ENCODE measurements around the gene AHDC1. TPM values are rescaled to one million over a fixed set of nuclear protein-coding genes. Genes with fewer than 3 reads are reported as not detected.

Gene AHDC1
- total and polyA plus RNA-seq, 2 of the 13 experiments (the other 11 are each of a cell fraction or from before 2014, with no cell fraction given) = 1.0 to 2.7 TPM

DNA sequence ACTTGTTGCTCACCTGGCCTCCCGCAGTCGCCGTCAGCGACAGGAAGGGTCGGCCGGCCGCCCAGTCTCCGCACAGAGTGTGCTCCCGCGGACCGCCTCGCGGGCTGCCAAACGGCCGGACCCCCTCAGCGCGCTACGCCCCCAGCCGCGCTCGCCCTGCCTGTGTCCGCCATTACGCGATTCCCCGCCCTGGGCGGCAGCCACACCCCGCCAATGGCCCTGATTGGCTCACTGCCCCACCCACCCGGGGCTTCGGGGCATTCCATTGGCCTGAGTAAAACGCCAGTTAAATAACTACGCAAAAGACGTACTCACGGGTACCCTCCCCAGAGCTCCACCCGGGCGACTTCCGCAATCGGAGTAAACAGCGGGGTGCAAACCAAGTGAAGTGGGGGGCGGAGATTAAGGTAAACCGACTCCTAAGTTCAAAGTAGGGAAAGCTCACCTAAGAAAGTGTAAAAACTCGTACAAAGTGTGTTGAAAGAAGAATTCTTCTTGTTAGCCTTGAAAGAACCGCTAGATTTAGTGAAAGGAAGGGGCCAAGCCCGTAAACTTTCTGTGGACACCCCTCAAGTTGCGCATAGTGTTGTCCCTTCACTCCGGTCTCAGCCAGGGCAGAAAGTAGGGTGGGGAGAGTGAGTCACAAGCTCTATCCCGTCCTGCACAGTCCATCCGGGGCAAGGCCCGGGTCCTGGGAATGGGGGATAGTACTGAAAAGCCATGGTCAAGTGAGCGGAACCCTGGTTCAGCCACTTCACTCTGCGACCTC lies 113.8 kb downstream of the AHDC1 start, which contains the start of gene WASF2 (continued):
- peak; percentile 24; the same call in 1 of the 2 replicates for TF ChIP-seq KDM5A (IDR thresholded peaks at IDR 0.05; ENCODE audit: borderline replicate concordance, low read length)
- TF ChIP-seq CAMTA2 (CRISPR knock-in tag; IDR thresholded peaks at IDR 0.05; ENCODE audit: borderline replicate concordance) = no peak
- TF ChIP-seq RFX1 (IDR thresholded peaks at IDR 0.05) = no peak
- peak; percentile 51 for TF ChIP-seq GATAD1 (CRISPR knock-in tag; IDR thresholded peaks at IDR 0.05)
- TF ChIP-seq ZNF782 (CRISPR knock-in tag; IDR thresholded peaks at IDR 0.05; ENCODE audit: borderline replicate concordance) = no peak
- peak; percentile 75 for TF ChIP-seq ZMYM4 (CRISPR knock-in tag; IDR thresholded peaks at IDR 0.05)
- peak; percentile 71 for TF ChIP-seq CREB1 (IDR thresholded peaks at IDR 0.05)
- peak; percentile 92 for TF ChIP-seq CREB1 (CRISPR knock-in tag; IDR thresholded peaks at IDR 0.05)
- no peak for TF ChIP-seq SRF (IDR thresholded peaks at IDR 0.05; ENCODE audit: low read depth, low read length)
- TF ChIP-seq FOXA3 (CRISPR knock-in tag; IDR thresholded peaks at IDR 0.05) = peak; percentile 81
- no peak for TF ChIP-seq SOX6 (IDR thresholded peaks at IDR 0.05)
- peak; percentile 41 for TF ChIP-seq SOX6 (CRISPR knock-in tag; IDR thresholded peaks at IDR 0.05)
- 0 out of 2 replicates have a peak, but pooled peaks have one; percentile 71 for TF ChIP-seq ZNF550 (CRISPR knock-in tag; IDR thresholded peaks at IDR 0.05; ENCODE audit: borderline replicate concordance)
- 0 out of 2 replicates have a peak, but pooled peaks have one; percentile 66 for TF ChIP-seq ZNF879 (CRISPR knock-in tag; IDR thresholded peaks at IDR 0.05)
- TF ChIP-seq, protein P1, sequence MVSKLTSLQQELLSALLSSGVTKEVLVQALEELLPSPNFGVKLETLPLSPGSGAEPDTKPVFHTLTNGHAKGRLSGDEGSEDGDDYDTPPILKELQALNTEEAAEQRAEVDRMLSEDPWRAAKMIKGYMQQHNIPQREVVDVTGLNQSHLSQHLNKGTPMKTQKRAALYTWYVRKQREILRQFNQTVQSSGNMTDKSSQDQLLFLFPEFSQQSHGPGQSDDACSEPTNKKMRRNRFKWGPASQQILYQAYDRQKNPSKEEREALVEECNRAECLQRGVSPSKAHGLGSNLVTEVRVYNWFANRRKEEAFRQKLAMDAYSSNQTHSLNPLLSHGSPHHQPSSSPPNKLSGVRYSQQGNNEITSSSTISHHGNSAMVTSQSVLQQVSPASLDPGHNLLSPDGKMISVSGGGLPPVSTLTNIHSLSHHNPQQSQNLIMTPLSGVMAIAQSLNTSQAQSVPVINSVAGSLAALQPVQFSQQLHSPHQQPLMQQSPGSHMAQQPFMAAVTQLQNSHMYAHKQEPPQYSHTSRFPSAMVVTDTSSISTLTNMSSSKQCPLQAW (CRISPR knock-in tag; IDR thresholded peaks at IDR 0.05) = peak; percentile 65; the same call in 1 of the 2 replicates
- peak; percentile 30 for TF ChIP-seq CBX1 (IDR thresholded peaks at IDR 0.05; ENCODE audit: low read depth)
- peak; percentile 25; the same call in 1 of the 2 replicates for TF ChIP-seq ZNF556 (CRISPR knock-in tag; IDR thresholded peaks at IDR 0.05; ENCODE audit: borderline replicate concordance)
- TF ChIP-seq ZNF441 (CRISPR knock-in tag; IDR thresholded peaks at IDR 0.05; ENCODE audit: borderline replicate concordance) = peak; percentile 52; the same call in 1 of the 2 replicates
- TF ChIP-seq, protein P2, sequence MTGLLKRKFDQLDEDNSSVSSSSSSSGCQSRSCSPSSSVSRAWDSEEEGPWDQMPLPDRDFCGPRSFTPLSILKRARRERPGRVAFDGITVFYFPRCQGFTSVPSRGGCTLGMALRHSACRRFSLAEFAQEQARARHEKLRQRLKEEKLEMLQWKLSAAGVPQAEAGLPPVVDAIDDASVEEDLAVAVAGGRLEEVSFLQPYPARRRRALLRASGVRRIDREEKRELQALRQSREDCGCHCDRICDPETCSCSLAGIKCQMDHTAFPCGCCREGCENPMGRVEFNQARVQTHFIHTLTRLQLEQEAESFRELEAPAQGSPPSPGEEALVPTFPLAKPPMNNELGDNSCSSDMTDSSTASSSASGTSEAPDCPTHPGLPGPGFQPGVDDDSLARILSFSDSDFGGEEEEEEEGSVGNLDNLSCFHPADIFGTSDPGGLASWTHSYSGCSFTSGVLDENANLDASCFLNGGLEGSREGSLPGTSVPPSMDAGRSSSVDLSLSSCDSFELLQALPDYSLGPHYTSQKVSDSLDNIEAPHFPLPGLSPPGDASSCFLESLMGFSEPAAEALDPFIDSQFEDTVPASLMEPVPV (CRISPR knock-in tag; IDR thresholded peaks at IDR 0.05) = peak; percentile 63; the same call in 1 of the 2 replicates
- TF ChIP-seq SMARCC2 (IDR thresholded peaks at IDR 0.05) = no peak
- no peak for TF ChIP-seq FOXM1 (CRISPR knock-in tag; IDR thresholded peaks at IDR 0.05)
- no peak; the same call in 1 of the 2 replicates for TF ChIP-seq MED13 (CRISPR knock-in tag; IDR thresholded peaks at IDR 0.05)
- peak; percentile 28 for TF ChIP-seq CCAR2 (optimal IDR thresholded peaks at IDR 0.05; ENCODE audit: low read depth, low read length)
- no peak for TF ChIP-seq ZNF615 (CRISPR knock-in tag; IDR thresholded peaks at IDR 0.05; ENCODE audit: borderline replicate concordance)
- TF ChIP-seq ZMAT3 (CRISPR knock-in tag; conservative IDR thresholded peaks at IDR 0.05) = peak; percentile 84; the same call in 1 of the 2 replicates
- TF ChIP-seq SNAPC2 (CRISPR knock-in tag; IDR thresholded peaks at IDR 0.05) = no peak; the same call in 1 of the 2 replicates
- TF ChIP-seq ZNF225 (CRISPR knock-in tag; IDR thresholded peaks at IDR 0.05) = no peak
- peak; percentile 98 for TF ChIP-seq TAF1 (CRISPR knock-in tag; IDR thresholded peaks at IDR 0.05)
- TF ChIP-seq, protein P3, sequence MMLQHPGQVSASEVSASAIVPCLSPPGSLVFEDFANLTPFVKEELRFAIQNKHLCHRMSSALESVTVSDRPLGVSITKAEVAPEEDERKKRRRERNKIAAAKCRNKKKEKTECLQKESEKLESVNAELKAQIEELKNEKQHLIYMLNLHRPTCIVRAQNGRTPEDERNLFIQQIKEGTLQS (CRISPR knock-in tag; IDR thresholded peaks at IDR 0.05) = peak; percentile 67

Data from HepG2 (cell line).